Measurements from ENCODE around the gene RAP1GAP.
"Not testable (repeated sequence)": the region's sequence is repeated elsewhere in the genome, so short reads cannot be mapped to it uniquely, and the experiment has no call there.

Gene RAP1GAP

GRCh38 chr1:21574466-21575151, 94.5 kb downstream of the RAP1GAP start:
- in situ Hi-C loops (cut with MboI; ENCODE audit: low sequenced_read_pairs): no loop called here

GRCh38 chr1:21573971-21574465, 95.1 kb downstream of the RAP1GAP start:
- in situ Hi-C loops (cut with MboI; ENCODE audit: low sequenced_read_pairs): no loop called here

- in situ Hi-C loops (cut with MboI; ENCODE audit: low sequenced_read_pairs): no loop called here
Measured at GRCh38 chr1:21573475-21573874, 95.7 kb downstream of the RAP1GAP start.

GRCh38 chr1:21572735-21573277, 96.4 kb downstream of the RAP1GAP start:
- in situ Hi-C loops (cut with MboI; ENCODE audit: low sequenced_read_pairs): no loop called here

GRCh38 chr1:21572221-21572620, 96.9 kb downstream of the RAP1GAP start:
- in situ Hi-C loops (cut with MboI; ENCODE audit: low sequenced_read_pairs): no loop called here

- in situ Hi-C loops (cut with MboI; ENCODE audit: low sequenced_read_pairs): no loop called here
Measured at GRCh38 chr1:21570885-21571284, 98.3 kb downstream of the RAP1GAP start.

- in situ Hi-C loops (cut with MboI; ENCODE audit: low sequenced_read_pairs): no loop called here
Measured at GRCh38 chr1:21570528-21570875, 98.7 kb downstream of the RAP1GAP start.

GRCh38 chr1:21569820-21570527, 99.2 kb downstream of the RAP1GAP start:
- in situ Hi-C loops (cut with MboI; ENCODE audit: low sequenced_read_pairs): no loop called here

- in situ Hi-C loops (cut with MboI; ENCODE audit: low sequenced_read_pairs): no loop called here
Measured at GRCh38 chr1:21568809-21569385, 100.3 kb downstream of the RAP1GAP start.

- in situ Hi-C loops (cut with MboI; ENCODE audit: low sequenced_read_pairs): no loop called here
Measured at GRCh38 chr1:21568006-21568746, 101.0 kb downstream of the RAP1GAP start.

GRCh38 chr1:21567241-21568005, 101.7 kb downstream of the RAP1GAP start:
- in situ Hi-C loops (cut with MboI; ENCODE audit: low sequenced_read_pairs): no loop called here

GRCh38 chr1:21566361-21566760, 102.8 kb downstream of the RAP1GAP start:
- in situ Hi-C loops (cut with MboI; ENCODE audit: low sequenced_read_pairs): not testable (repeated sequence)

GRCh38 chr1:21565285-21565684, 103.9 kb downstream of the RAP1GAP start:
- in situ Hi-C loops (cut with MboI; ENCODE audit: low sequenced_read_pairs): no loop called here

GRCh38 chr1:21564521-21565095, 104.5 kb downstream of the RAP1GAP start:
- in situ Hi-C loops (cut with MboI; ENCODE audit: low sequenced_read_pairs): no loop called here

- in situ Hi-C loops (cut with MboI; ENCODE audit: low sequenced_read_pairs): no loop called here
Measured at GRCh38 chr1:21563971-21564370, 105.2 kb downstream of the RAP1GAP start.

GRCh38 chr1:21562896-21563295, 106.3 kb downstream of the RAP1GAP start:
- in situ Hi-C loops (cut with MboI; ENCODE audit: low sequenced_read_pairs): no loop called here

GRCh38 chr1:21560916-21561638, 108.1 kb downstream of the RAP1GAP start:
- in situ Hi-C loops (cut with MboI; ENCODE audit: low sequenced_read_pairs): no loop called here

- in situ Hi-C loops (cut with MboI; ENCODE audit: low sequenced_read_pairs): no loop called here
Measured at GRCh38 chr1:21559788-21560567, 109.2 kb downstream of the RAP1GAP start.
